GM18870 (cell line): ENCODE data around the gene EN2.
A peak's percentile ranks its signal among the peaks of the same experiment; 100 is the strongest.

Experiments
- ATAC-seq: cut with Tn5 transposase; IDR thresholded peaks from one replicate; pipeline ENCODE4 v1.9.1; 2021; ENCODE audit warnings: moderate library complexity; ENCODE audit not compliant: unreplicated experiment

EN2 gene

DNA sequence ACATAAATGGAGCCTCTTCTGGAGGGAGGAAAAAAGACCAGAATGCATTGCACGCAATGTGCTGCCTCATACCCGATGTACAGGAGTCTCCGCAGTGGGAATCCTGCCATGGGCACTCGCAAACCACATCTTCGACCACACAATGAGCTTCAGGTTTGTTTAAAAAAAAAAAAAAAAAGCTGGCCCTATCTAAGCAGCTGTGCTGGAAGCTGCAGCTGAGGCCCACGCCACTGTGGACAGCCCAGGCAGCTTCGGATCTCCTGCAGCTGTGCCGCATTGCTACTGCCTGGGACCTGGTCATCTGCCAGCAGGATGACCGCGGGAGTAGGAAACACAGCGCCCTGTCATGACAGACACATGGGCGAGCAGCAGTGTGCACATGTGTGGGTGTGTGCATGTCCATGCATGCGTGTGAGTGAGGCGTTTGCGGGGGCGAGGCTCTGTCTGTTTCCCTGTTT, 26.0 kb downstream of the EN2 start:
- ATAC-seq: no peak

- ATAC-seq: no peak
Observed at GRCh38 chr7:155484483-155485399, 26.8 kb downstream of the EN2 start.

- no peak for ATAC-seq
Observed at GRCh38 chr7:155486783-155487508, 29.0 kb downstream of the EN2 start.

DNA sequence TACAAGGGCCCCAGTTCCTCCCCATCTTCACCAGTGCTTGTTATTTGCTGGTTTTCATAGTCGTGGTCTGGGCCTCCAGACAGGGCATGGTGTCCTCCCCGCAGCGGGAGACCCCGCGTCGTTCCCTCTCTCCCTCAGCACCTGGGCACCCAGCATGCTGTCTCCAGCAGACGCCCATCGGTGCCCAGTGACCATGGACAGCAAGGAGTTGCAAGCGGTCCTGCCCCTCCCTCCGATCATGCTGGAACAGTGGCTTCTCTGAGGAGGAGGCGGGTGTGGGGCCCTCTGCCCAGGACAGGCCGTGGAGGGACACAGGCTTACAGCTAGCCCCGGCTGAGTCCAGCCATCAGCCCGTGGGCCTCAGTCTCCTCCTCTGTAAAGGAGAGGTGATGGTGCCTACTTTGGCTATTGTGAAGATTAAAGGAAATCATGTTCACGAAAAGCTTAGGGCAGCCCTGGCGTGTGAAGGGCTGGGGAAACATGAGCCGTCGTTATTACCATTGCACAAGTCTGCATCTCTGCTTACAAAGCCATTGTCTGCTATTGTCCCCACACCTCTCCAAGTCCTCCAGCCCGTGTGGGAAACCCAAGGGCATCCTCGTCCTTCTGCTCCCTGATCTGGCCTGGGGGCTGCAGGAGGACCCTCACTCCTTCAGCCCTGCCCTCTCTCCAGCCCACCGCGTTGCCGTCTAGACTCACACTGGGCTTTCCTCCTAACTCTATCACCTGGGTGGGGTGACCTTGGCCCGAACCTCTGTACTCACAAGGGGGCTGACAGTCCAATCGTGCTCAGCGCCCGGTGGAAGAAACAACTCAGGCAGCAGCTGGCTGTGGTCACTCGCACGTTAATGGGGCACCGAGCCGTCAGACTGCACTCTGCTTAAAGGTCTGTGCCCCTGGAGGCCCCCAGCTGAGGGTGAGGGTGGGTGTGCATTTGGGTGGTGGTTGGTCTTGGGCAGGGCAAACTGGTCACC, 29.9 kb downstream of the EN2 start:
- no peak for ATAC-seq

DNA sequence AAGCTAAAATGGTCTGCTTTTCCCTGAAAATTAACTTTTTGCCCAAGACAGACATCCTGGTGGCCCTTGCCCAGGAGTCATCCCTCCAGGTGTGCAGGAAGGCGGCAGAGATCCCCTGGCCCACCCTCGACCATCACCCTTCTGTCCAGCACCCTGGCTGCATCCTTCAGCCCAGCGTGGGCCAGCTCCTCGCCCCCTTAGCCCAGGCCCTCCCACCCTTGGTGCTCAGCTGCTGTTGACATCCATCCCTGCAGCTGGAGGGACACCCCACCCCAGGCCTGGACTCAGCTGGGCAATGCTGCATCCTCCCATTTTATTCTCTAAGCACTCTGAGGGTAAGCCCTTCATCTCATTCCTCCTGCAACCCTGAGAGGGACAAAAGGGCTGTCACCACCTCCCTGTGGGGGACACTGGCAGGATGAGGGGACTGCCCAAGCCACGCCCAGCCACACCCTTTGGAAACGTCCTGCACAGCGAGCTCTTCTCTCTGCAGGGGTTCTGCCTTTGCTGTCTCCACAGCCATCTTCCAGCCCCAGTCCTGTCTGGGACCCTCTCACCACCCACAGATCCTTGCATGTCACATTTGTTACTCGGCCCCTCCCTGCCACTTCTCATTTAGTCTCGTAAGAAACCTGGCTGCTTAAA, 30.7 kb downstream of the EN2 start:
- ATAC-seq: no peak

DNA sequence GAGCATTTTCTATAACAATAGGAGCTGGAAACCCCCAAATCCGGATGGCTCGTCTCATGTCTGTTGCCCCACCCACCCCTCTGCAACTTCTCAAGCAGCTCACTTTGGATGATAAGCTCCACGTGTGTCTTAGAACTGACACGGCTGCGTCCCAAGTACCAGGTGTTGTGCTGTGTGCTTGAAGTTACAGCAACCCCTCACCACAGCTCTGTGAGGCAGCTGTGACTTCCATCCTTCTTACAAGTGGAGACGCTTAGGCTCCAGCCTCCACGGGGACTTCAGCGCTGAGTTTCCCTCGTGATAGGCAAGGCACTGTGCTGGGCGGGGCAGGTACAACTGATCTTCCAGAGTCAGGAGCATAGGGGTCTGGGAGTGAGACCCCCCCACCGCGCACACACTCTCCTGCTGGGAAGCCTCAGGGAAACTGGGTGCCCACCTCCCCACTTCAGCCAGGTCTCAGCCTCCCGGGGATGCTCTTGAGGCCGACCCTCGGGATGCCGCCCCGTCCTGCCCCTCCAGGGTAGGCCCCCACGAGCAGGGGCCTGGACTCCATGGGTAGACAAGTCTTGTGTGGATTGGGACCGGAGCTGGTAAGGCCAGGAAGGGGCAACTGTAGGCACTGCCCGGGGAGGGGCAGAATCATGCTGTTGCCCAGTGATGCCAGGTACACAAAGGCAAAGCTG, 31.4 kb downstream of the EN2 start:
- no peak for ATAC-seq

DNA sequence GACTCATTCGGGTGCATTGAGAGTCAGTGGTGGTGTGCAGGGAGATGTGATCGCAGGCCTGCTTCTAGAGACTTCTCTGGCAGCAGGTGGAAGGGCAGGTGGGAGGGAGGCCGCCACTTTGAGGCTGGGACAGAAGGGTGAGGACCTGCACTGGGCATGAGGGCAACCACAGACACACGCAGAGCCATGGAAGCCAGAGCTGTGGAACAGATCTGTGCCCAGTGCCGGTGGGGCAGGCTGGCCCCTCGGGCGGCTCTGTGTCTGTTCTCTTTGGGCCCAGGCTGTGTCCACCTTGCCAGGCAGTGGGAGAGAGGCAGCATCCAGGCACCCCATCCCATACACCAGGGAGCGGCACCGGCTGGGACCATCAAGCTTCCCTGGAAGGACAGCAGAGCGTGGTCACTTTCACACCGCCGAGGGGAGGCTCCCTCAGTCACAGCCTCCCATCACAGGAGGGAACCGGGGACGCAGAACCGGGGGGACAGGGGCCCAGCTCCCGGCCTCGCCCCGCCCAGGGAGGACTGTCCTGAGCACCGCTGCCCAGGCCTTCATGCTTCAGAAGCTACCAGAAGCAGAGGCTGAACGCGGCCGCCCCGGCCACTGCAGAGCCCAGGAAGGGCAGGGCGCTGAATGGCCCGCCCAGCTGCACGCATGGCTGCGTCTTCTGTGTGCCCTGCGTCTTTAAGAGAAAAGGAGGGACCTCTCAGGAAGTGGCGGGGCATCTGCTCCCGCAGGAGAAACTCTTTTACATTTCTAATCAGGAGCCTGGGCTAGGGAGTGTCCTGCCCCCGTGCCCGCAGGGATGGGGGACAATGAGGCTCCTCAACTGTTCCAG, 32.1 kb downstream of the EN2 start:
- peak; percentile 28 for ATAC-seq

- peak; percentile 85 for ATAC-seq
Observed at GRCh38 chr7:155490697-155491628, 33.0 kb downstream of the EN2 start.

DNA sequence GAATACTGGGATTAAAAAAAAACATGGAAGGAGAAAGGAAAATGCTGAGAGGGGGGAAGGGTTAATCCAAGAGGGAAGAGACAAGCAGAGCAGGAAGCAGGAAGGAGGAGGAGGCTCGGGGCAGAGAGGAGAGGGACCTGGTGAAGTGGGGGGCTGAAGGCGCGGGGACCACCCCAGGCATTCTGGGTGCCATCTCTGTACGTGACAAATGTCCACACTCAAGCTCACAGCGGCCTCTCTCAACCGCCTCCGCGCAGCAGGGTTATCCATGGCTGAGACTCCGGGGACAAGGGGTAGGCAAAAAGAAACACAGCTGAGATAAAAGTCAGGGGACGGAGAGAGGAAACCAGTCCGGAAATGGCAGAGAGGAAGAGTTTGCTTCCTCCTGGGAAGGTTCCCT, 33.9 kb downstream of the EN2 start:
- ATAC-seq: no peak

DNA sequence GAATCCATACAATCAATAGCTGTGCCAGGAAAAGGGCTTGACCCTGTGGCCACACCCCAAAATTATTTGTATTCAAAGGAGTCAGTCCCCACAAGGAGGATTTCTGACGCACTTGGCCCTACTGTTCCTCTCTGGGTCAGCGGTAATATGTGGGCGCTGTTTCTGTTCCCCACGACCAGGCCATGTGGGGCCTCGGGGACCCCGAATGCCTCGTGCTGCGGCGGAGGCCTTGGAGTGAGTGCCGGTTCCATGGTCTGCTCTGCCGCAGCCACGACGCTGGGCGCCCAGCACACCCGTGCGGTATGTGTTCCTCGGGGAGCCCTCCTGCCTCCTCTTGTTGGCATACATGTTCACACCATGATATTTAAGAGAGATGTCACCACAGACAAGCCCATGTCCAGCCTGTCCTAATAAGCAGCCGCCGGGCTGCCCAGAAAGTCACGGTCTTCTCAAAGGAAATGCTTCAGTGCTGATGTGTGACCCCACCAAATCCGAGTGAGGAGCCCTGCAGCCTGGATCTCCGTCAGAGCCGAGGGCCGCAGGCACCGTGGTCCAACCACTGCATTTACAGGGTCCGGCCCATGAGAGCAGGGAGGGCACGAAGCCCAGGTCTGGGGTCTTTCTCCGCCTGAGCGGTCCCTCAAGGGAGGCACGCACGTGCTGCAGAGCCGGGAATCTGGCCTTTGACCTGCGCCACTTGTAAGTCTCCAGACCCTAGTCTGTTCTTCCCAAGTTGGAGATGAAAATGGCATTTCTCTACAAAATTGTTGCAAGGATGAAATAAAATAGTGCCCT, 36.0 kb downstream of the EN2 start:
- no peak for ATAC-seq

DNA sequence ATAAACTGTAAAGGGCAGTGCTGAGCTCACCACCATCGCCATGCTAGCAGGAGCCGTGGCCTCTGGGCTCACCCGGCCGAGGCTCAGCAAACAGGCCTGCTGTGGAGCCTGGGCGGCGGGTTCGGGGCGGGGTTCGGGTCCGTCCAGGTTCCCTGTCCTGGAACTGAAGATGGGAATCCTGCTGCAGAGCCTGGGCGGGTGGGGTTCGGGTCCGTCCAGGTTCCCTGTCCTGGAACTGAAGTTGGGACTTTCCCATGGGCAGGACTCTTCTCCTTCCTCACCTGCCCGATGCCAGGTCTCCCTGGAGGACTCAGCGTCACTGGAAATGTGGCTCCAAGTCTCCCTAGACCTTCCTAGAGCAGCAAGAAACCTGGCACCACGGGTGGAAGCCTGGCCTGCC, 36.6 kb downstream of the EN2 start:
- ATAC-seq: no peak

GRCh38 chr7:155495440-155496248, 37.7 kb downstream of the EN2 start:
- ATAC-seq: no peak

DNA sequence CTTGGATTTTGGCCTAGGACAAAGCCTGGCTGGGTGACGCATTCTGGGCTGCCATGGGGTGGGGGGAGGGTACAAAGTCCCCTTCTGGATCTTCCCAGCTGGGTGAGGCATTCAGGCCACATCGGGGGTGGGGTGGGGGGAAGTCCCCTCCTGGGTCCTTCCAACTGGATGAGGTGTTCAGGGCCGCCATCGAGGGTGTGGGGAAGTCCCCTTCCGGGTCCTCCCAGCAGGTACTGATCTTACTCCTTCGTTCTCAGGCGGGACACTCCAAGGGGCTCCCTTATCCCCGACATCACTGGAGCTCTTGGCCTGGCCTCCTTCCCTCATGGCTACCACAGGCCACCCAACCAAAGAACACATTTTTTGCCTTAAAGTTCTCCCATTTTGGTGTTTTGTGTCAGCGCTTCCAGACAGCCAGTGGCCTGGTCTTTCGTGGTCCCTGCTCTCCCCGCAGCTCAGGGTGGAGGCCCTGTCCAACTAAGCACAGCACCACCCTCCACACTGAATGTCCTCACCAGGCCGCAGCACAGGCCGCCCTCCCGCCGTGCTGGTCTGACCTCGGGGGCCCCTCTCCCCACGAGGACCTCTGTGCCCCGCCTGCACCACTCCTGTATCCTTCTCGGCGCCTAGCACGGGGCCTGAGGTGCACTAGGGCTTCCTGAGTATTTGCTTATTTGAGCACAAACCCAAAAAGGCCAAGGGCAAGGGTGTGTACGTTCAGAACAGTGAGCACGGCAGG, 38.5 kb downstream of the EN2 start:
- ATAC-seq: no peak

DNA sequence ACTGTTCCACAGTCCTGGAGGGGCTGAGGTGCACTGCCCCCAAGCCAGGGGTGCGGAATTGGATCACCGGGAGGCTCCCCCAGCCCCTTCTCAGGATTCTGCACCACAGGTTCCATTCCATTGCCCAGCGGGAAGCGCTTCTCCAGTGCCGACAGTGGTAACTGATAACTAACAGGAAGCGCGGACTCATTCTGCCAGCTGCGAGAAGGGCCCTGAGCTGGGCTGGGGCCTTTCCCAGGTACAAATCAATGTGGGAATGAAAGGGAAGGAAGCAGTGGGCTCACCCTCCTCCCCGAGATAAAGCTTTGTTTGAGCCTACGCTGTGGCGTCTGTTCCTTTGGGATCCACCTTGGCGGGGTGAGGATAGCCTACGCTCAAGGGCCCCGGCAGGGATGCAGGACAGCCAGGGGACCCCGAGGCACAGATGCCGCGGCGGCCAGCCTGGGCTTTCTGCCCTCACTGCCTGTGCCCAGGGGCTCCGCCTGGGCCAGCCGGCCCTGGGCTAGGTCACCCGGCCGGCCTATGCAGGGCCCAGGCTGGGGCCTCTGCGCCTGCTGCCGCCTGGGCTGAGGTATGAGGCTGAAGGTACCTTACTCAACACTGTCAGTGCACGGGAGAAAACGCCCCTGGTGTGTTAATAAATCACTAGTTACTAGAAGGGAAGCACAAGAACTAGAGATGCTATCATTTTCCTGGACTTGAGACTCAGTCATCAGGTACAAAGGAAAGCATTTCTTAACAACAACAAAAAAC, 39.4 kb downstream of the EN2 start:
- ATAC-seq: no peak

GRCh38 chr7:155505422-155505793, 47.5 kb downstream of the EN2 start:
- ATAC-seq: no peak
